AG04450 (cell line): ENCODE results near the gene ERVW-1. TPM values are rescaled to one million over a fixed set of nuclear protein-coding genes. Genes with fewer than 3 reads are reported as not detected.
"Not testable (repeated sequence)": the region's sequence is repeated elsewhere in the genome, so short reads cannot be mapped to it uniquely, and the experiment has no call there.

ENCODE experiments used
- CTCF ChIA-PET: fragments of 300-600, 350-600 bp; formaldehyde crosslinking; extraction: SDS; loops from one replicate; lab custom pipeline; 2022; ENCODE audit warnings: antibody characterized with exemption, inconsistent platforms; lab: Charles Lee
- POLR2A ChIA-PET: fragments of 350-600 bp; formaldehyde crosslinking; extraction: SDS; loops from one replicate; lab custom pipeline; 2021; ENCODE audit warnings: antibody characterized with exemption, inconsistent platforms; lab: Yijun Ruan, JAX
- DNase-seq: peaks from one replicate; pipeline ENCODE4 v3.0.0-alpha.2; 2011; ENCODE audit warnings: low read depth, low spot score
- H3K27ac ChIP-seq: one replicate; pipeline ENCODE4 v1.5.1; 2012; ENCODE audit warnings: low read depth, low read length, control low read depth
- H3K27me3 ChIP-seq: one replicate; pipeline ENCODE4 v1.6.0; 2012; ENCODE audit warnings: low read length; ENCODE audit not compliant: control insufficient read depth, insufficient read depth
- H3K4me3 ChIP-seq: 2 replicates; pipeline ENCODE4 v1.5.1; 2011; ENCODE audit warnings: mild to moderate bottlenecking, low read depth, low read length, control low read depth
- H3K9me3 ChIP-seq: 2 replicates; pipeline ENCODE4 v1.5.1; 2012; ENCODE audit warnings: low read length; ENCODE audit not compliant: control insufficient read depth, insufficient read depth
- CTCF ChIP-seq: IDR thresholded peaks from 2 replicates; pipeline ENCODE4 v1.5.1; 2011; ENCODE audit warnings: low read depth, low read length, control low read depth, inconsistent platforms
- polyA minus RNA-seq: library from RNA; depleted of rRNA, polyadenylated mRNA; stranded (reverse); fragments of >200 nt; gene quantifications from 2 replicates; pipeline ENCODE4 v1.2.3, GENCODE V29; 2011; rRNA and poly(A)+ RNA removed
- polyA plus RNA-seq: library from polyadenylated mRNA; depleted of rRNA; stranded (reverse); fragments of >200 nt; gene quantifications from 2 replicates; pipeline ENCODE4 v1.2.3, GENCODE V29; 2011; rRNA removed

Gene ERVW-1
- polyA plus RNA-seq (not detected in 2 replicates), polyA minus RNA-seq (not detected in 2 replicates)

- H3K9me3 ChIP-seq, H3K27ac ChIP-seq, DNase-seq, H3K27me3 ChIP-seq, H3K4me3 ChIP-seq, POLR2A ChIA-PET: not testable (repeated sequence)
- CTCF ChIA-PET = interaction anchor here (3.2 kb wide), 1 partner anchor 16 kb away, joined by 12 read pairs; no protein-coding TSS in a partner anchor
These were observed at the start of gene ERVW-1 for GRCh38 chr7:92477681-92478080. ERVW-1 (minus strand) TSS chr7:92477946; CDS start chr7:92470381, 7,565 bp downstream.

- no peaks in the 10 kb centered on the region for H3K27me3 ChIP-seq
- no peak overlapping the region for H3K4me3 ChIP-seq
- TF ChIP-seq CTCF = no peak
- ChIA-PET POLR2A (no interaction called here), CTCF (no interaction called here)
- peaks cover 2% of the 10 kb centered on the region; the same call in 1 of the 2 replicates for H3K9me3 ChIP-seq
- H3K27ac ChIP-seq = no peak overlapping the region
- DNase-seq = no peak
These were observed 45.4 kb upstream of the ERVW-1 start for GRCh38 chr7:92523110-92523509.

GRCh38 chr7:92520024-92520423 lies 42.3 kb upstream of the ERVW-1 start:
- no peaks in the 10 kb centered on the region for H3K27me3 ChIP-seq
- DNase-seq = no peak
- no peak overlapping the region for H3K27ac ChIP-seq
- no peak for TF ChIP-seq CTCF
- CTCF ChIA-PET = interaction anchor here (0.5 kb wide), 1 partner anchor 22 kb away, joined by 8 read pairs; no protein-coding TSS in a partner anchor
- H3K9me3 ChIP-seq = no peaks in the 10 kb centered on the region
- POLR2A ChIA-PET = no interaction called here
- no peak overlapping the region for H3K4me3 ChIP-seq

- no peak overlapping the region for H3K4me3 ChIP-seq
- no peak for TF ChIP-seq CTCF
- CTCF ChIA-PET = interaction anchor here (0.9 to 1.1 kb wide), 2 partner anchors 11 to 13 kb away, joined by 3 to 7 read pairs; partner anchors contain the start of gene RBM48
- no peaks in the 10 kb centered on the region for H3K27me3 ChIP-seq
- DNase-seq = no peak
- POLR2A ChIA-PET = no interaction called here
- no peaks in the 10 kb centered on the region for H3K9me3 ChIP-seq
- no peak overlapping the region for H3K27ac ChIP-seq
These were observed 39.9 kb upstream of the ERVW-1 start for GRCh38 chr7:92517631-92518030.

GRCh38 chr7:92513167-92513902 lies 35.6 kb upstream of the ERVW-1 start:
- CTCF ChIA-PET = interaction anchor here (1.8 kb wide), 1 partner anchor 15 kb away, joined by 9 read pairs; the partner anchor contains the start of genes PEX1 and RBM48
- DNase-seq = no peak
- no peak overlapping the region for H3K27ac ChIP-seq
- no peaks in the 10 kb centered on the region for H3K27me3 ChIP-seq
- no peaks in the 10 kb centered on the region for H3K9me3 ChIP-seq
- POLR2A ChIA-PET = no interaction called here
- no peak overlapping the region for H3K4me3 ChIP-seq
- TF ChIP-seq CTCF = no peak
